Retinal pigment epithelial cell (primary cell): Measurements from ENCODE around the gene PIP5K1B.

Experiments used
- DNase-seq: peaks from one replicate; pipeline ENCODE4 v3.0.0-alpha.2; 2010; ENCODE audit warnings: low read depth
- H3K4me3 ChIP-seq: 2 replicates; pipeline ENCODE4 v1.5.1; 2011; ENCODE audit warnings: mild to moderate bottlenecking, low read length, control low read depth, moderate library complexity
- CTCF ChIP-seq: conservative IDR thresholded peaks from 2 replicates; pipeline ENCODE4 v1.5.1; 2011; ENCODE audit warnings: low read depth, low read length, control low read depth, inconsistent platforms

Gene PIP5K1B

GRCh38 chr9:68733021-68733405, 28.0 kb downstream of the PIP5K1B start:
- DNase-seq = no peak
- no peak overlapping the region for H3K4me3 ChIP-seq
- TF ChIP-seq CTCF = no peak

GRCh38 chr9:68738358-68738757, 33.3 kb downstream of the PIP5K1B start:
- H3K4me3 ChIP-seq = no peak overlapping the region
- no peak for TF ChIP-seq CTCF
- DNase-seq = no peak

- TF ChIP-seq CTCF = no peak
- DNase-seq = peak; percentile 8
- no peak overlapping the region for H3K4me3 ChIP-seq
These were observed 34.7 kb downstream of the PIP5K1B start for GRCh38 chr9:68739621-68740174.

GRCh38 chr9:68740561-68740960, 35.5 kb downstream of the PIP5K1B start:
- no peak for TF ChIP-seq CTCF
- no peak overlapping the region for H3K4me3 ChIP-seq
- DNase-seq = no peak

- no peak for TF ChIP-seq CTCF
- DNase-seq = no peak
- H3K4me3 ChIP-seq = no peak overlapping the region
These were observed 36.2 kb downstream of the PIP5K1B start for GRCh38 chr9:68741234-68741633.

- no peak overlapping the region for H3K4me3 ChIP-seq
- TF ChIP-seq CTCF = no peak
- no peak for DNase-seq
These were observed 36.8 kb downstream of the PIP5K1B start for GRCh38 chr9:68741704-68742332.

GRCh38 chr9:68742333-68742730, 37.3 kb downstream of the PIP5K1B start:
- DNase-seq = no peak
- no peak for TF ChIP-seq CTCF
- no peak overlapping the region for H3K4me3 ChIP-seq
